ENCODE results near the gene B4GALT5.

Gene B4GALT5

DNA sequence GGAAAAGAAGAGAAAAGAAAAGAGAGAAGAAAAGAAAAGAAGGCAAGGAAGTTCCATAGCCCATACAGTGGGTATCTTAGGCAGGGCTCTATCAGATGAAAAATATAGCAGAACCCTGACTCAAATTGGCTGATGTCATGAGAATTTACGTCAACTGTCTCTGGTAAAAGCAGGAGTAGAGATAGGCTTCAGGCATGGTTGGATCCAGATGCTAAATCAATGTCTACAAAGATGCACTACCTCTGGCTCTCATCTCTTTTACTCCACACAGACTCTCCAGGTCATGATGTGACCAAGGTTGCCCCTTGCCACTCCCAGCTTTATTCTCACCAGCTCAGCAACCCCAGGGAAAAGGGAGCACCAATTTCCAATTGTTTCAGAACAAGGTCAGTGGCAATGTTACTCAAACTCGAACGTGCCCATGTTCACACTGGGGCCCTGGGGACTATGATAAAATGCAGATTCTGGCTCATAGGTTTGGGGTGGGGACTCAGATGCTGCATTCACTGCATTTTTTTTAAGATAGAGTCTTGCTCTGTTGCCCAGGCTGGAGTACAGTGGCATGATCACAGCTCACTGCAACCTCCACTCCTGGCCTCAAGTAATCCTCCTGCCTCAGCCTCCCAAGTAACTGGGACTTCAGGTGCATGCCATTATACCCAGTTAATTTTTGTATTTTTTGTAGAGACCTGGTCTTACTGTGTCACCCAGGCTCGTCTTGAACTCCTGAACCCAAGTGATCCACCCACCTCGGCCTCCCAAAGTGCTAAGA, 112.3 kb downstream of the B4GALT5 start:
- Histone ChIP-seq H3K4me1 (ENCODE audit: insufficient read depth, low read length) (no peaks in the 10 kb centered on the region; the same call in 1 of the 2 replicates), H3K9me3 (ENCODE audit: control insufficient read depth, insufficient read depth, low read length) (no peaks in the 10 kb centered on the region), H3K9ac (ENCODE audit: low read depth, low read length) (no peak overlapping the region), H3K36me3 (ENCODE audit: insufficient read depth, low read length) (no peaks in the 10 kb centered on the region)

- Histone ChIP-seq H3K9ac (ENCODE audit: low read depth, low read length) (no peak overlapping the region), H3K9me3 (ENCODE audit: control insufficient read depth, insufficient read depth, low read length) (no peaks in the 10 kb centered on the region), H3K36me3 (ENCODE audit: insufficient read depth, low read length) (no peaks in the 10 kb centered on the region), H3K4me1 (ENCODE audit: insufficient read depth, low read length) (no peaks in the 10 kb centered on the region; the same call in 1 of the 2 replicates)
These were observed 113.9 kb downstream of the B4GALT5 start for GRCh38 chr20:49599746-49600113.

DNA sequence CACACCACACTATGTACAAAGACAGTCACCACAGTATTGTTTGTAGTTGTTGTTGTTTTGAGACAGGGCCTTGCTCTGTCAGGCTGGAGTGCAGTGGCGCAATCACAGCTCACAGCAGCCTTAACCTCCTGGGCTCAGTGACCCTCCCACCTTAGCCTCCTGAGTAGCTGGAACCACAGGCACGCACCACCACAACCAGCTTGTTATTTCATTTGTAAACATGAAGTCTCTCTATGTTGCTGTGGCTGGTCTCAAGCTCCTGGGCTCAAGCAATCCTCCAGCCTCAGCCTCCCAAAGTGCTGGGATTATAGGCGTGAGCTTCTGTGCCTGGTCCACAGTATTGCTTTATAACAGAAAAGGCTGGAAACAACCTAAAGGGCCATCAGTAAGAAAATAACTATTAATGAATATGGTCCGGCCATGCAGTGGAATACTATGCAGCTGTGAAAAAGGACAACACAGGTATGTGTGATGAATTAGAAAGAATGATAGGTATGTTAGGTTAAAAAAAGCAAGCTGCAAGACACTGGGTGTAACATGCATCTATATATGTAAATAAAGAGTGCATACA, 115.8 kb downstream of the B4GALT5 start:
- H3K36me3 ChIP-seq (ENCODE audit: insufficient read depth, low read length): no peaks in the 10 kb centered on the region
- no peak overlapping the region for H3K9ac ChIP-seq (ENCODE audit: low read depth, low read length)
- H3K9me3 ChIP-seq (ENCODE audit: control insufficient read depth, insufficient read depth, low read length): no peaks in the 10 kb centered on the region
- no peaks in the 10 kb centered on the region; the same call in 1 of the 2 replicates for H3K4me1 ChIP-seq (ENCODE audit: insufficient read depth, low read length)

DNA sequence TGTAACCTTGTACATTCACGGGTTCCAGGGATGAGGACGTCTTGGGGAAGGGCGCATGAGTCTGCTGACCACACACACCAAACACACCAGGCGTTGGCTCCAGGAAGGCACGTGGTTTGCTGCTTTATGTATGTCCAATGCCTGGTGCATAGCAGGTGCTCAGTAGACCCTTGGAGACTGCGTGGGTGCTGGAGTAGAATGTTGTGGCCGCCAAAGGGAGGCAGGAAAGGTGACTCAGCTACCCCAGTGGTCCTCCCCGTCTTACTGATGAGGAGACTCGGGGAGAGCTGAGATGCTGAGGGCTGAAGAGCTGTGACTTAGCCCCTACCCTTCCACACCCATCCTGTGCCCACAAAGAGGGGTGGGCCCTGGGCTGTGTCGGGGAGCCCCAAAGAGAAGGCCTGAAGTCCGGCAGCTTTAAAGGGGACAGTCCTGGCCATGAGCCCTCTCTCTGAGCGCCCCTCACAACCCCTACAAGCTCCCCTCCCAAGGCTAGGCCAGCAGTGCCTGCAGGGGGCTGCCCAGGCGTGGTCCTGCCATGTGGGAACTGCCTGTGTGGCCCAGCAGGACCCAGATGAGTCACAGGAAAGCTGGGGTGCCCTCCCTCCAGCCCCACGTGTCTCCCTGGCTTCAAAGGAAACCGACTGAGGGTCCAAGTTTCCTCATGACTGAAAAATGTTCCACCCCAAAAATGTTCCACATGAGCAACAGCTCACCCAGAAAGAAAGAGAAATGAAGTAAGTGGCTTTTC, 117.7 kb downstream of the B4GALT5 start:
- no peaks in the 10 kb centered on the region; the same call in 1 of the 2 replicates for H3K4me1 ChIP-seq (ENCODE audit: insufficient read depth, low read length)
- H3K9me3 ChIP-seq (ENCODE audit: control insufficient read depth, insufficient read depth, low read length): no peaks in the 10 kb centered on the region
- no peaks in the 10 kb centered on the region for H3K36me3 ChIP-seq (ENCODE audit: insufficient read depth, low read length)
- H3K9ac ChIP-seq (ENCODE audit: low read depth, low read length): no peak overlapping the region

GRCh38 chr20:49595346-49595745, 118.3 kb downstream of the B4GALT5 start:
- Histone ChIP-seq H3K9ac (ENCODE audit: low read depth, low read length) (no peak overlapping the region), H3K36me3 (ENCODE audit: insufficient read depth, low read length) (no peaks in the 10 kb centered on the region), H3K4me1 (ENCODE audit: insufficient read depth, low read length) (no peaks in the 10 kb centered on the region; the same call in 1 of the 2 replicates), H3K9me3 (ENCODE audit: control insufficient read depth, insufficient read depth, low read length) (no peaks in the 10 kb centered on the region)

GRCh38 chr20:49594931-49595315, 118.8 kb downstream of the B4GALT5 start:
- Histone ChIP-seq H3K4me1 (ENCODE audit: insufficient read depth, low read length) (no peaks in the 10 kb centered on the region; the same call in 1 of the 2 replicates), H3K9me3 (ENCODE audit: control insufficient read depth, insufficient read depth, low read length) (no peaks in the 10 kb centered on the region), H3K36me3 (ENCODE audit: insufficient read depth, low read length) (no peaks in the 10 kb centered on the region), H3K9ac (ENCODE audit: low read depth, low read length) (no peak overlapping the region)

- Histone ChIP-seq H3K4me1 (ENCODE audit: insufficient read depth, low read length) (no peaks in the 10 kb centered on the region; the same call in 1 of the 2 replicates), H3K36me3 (ENCODE audit: insufficient read depth, low read length) (no peaks in the 10 kb centered on the region), H3K9me3 (ENCODE audit: control insufficient read depth, insufficient read depth, low read length) (no peaks in the 10 kb centered on the region), H3K9ac (ENCODE audit: low read depth, low read length) (no peak overlapping the region)
These were observed 119.3 kb downstream of the B4GALT5 start for GRCh38 chr20:49594143-49594930.

DNA sequence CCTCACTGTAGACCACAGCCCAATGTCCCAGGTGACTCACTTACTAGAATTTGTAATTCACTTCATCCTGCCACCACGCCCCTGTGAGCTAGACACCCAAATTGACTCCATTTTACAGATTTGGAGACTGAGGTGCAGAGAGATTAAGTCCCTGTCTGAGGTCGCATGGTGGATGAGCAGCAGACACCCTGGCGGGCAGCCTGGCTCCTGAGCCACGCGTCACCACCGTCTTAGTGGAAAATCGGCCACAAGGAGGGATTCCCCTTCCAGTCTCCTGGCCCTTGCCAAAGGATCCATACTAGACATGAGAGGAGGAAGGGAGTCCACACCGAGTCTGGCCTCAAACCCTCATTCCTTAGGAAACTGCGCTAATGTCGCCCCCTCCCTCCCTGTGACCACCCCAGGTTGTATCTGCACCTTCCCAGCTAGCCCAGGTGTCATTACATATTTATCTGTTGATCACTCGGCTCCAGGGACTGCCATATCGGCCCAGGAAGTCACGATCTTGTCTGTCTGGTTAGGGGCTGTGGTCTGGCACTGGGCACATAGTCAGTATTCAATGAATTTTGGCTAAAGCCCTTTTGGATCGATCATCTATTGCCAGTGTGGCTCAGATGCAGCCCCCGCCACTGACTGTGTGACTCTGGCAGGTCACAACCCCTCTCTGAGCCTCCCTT, 120.1 kb downstream of the B4GALT5 start:
- Histone ChIP-seq H3K9me3 (ENCODE audit: control insufficient read depth, insufficient read depth, low read length) (no peaks in the 10 kb centered on the region), H3K9ac (ENCODE audit: low read depth, low read length) (no peak overlapping the region), H3K4me1 (ENCODE audit: insufficient read depth, low read length) (no peaks in the 10 kb centered on the region; the same call in 1 of the 2 replicates), H3K36me3 (ENCODE audit: insufficient read depth, low read length) (no peaks in the 10 kb centered on the region)

- no peaks in the 10 kb centered on the region; the same call in 1 of the 2 replicates for H3K4me1 ChIP-seq (ENCODE audit: insufficient read depth, low read length)
- no peaks in the 10 kb centered on the region for H3K36me3 ChIP-seq (ENCODE audit: insufficient read depth, low read length)
- H3K9me3 ChIP-seq (ENCODE audit: control insufficient read depth, insufficient read depth, low read length): no peaks in the 10 kb centered on the region
- H3K9ac ChIP-seq (ENCODE audit: low read depth, low read length): no peak overlapping the region
These were observed 121.6 kb downstream of the B4GALT5 start for GRCh38 chr20:49592120-49592519.

DNA sequence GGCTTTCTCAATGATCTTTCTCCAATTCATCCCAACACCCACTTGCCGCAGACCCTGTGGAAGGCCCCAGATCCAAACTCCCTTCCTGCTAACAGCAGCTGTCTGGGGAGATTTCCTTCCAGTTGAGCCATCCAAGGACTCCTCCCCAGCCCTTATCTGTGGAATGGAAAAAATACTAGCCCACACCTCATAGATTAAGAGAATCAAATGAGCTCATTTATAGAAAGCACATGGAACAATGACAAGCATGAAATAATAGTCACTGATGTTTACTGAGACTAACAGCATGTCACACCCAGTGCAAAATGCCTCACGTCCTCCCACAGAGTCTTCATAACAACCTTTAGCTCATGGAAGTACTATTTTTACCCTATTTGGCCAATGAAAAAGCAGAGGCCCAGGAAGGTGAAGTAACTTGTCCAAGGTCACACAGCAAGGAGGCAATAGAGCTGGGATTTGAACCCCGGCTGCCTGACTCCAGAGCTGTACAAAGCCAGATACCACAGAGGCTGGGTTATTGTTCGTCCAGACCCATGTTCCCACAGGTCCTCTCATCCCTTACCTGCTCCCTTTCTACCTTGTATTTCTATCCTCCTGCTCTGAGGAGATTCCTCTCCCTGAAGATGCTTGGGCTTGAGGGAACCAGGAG, 122.3 kb downstream of the B4GALT5 start:
- no peaks in the 10 kb centered on the region; the same call in 1 of the 2 replicates for H3K4me1 ChIP-seq (ENCODE audit: insufficient read depth, low read length)
- no peaks in the 10 kb centered on the region for H3K9me3 ChIP-seq (ENCODE audit: control insufficient read depth, insufficient read depth, low read length)
- H3K36me3 ChIP-seq (ENCODE audit: insufficient read depth, low read length): no peaks in the 10 kb centered on the region
- H3K9ac ChIP-seq (ENCODE audit: low read depth, low read length): no peak overlapping the region

DNA sequence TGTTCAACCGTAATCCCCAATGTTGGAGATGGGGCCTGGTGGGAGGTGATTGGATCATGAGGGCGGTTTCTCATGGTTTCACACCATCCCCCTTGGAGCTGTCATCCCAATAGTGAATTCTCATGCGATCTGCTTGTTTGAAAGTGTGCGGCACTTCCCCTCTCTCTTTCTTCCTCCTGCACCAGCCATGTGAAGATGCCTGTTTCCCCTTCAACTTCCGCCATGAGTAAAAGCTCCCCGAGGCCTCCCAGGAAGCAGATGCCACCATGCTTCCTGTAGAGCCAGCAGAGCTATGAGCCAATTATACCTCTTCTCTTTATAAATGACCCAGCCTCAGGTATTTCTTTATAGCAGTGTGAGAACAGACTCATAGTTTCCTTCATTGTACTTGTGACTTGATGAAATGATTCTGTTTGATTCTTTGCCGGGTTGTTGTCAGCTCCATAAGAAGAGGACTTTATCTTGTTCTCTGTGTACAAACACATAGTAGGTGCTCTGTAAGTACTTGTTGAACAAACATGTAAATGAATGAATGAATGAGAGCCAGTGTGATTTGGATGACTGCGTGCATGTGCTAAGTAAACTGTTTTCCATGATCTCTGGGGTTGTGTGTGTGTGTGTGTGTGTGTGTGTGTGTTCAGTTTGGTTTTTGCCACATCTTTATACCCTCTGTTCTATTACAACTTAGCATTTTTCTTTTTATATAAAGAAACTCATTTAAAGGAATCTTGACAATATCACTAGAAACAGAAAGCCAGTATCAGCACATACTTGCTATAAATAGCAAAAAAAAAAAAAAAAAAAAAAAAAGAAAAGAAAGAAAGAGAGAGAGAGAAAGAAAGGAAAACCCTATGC, 123.3 kb downstream of the B4GALT5 start:
- no peaks in the 10 kb centered on the region for H3K36me3 ChIP-seq (ENCODE audit: insufficient read depth, low read length)
- no peaks in the 10 kb centered on the region; the same call in 1 of the 2 replicates for H3K4me1 ChIP-seq (ENCODE audit: insufficient read depth, low read length)
- no peaks in the 10 kb centered on the region for H3K9me3 ChIP-seq (ENCODE audit: control insufficient read depth, insufficient read depth, low read length)
- no peak overlapping the region for H3K9ac ChIP-seq (ENCODE audit: low read depth, low read length)

DNA sequence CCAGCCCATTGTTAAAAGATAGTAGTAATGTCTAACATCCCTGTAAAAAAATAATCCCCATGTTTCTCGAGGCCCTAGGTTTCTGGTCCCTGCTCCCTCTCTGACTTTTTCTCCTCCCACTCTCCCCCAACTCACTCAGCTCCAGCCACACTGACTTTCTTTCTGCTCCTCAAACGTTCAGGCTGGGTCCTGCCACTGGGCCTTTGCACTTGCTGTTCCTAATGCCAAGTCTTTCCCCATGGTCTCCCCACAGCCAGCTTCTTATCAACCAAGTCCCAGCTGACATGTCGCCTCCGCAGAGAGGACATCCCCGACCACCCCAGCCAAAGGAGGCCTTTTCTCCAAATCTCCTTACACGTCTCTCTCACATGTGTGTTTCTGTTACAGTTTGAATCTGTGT, 123.9 kb downstream of the B4GALT5 start:
- H3K9ac ChIP-seq (ENCODE audit: low read depth, low read length): no peak overlapping the region
- no peaks in the 10 kb centered on the region for H3K36me3 ChIP-seq (ENCODE audit: insufficient read depth, low read length)
- H3K9me3 ChIP-seq (ENCODE audit: control insufficient read depth, insufficient read depth, low read length): no peaks in the 10 kb centered on the region
- H3K4me1 ChIP-seq (ENCODE audit: insufficient read depth, low read length): no peaks in the 10 kb centered on the region; the same call in 1 of the 2 replicates

All from ES-I3 (cell line).